Esophagus squamous epithelium (tissue), 4 donors: ENCODE data around the gene FJX1.

Source experiments
- CTCF ChIP-seq, 6 experiments: fragments of 450-650 bp in 4 of 6; fragments of 200-600 bp in 2 of 6; sonication (generic) in 2 of 6; IDR thresholded peaks; one replicate each; pipeline ENCODE4 v1.5.1; 2016 to 2019; ENCODE audit warnings: antibody characterized with exemption in 6 of 6, mild to moderate bottlenecking in 4 of 6, moderate library complexity in 4 of 6
- POLR2A ChIP-seq, 4 donors: fragments of 450-650 bp; IDR thresholded peaks; one replicate each; pipeline ENCODE4 v1.6.1; 2017; ENCODE audit warnings: antibody characterized with exemption in 4 of 4, mild to moderate bottlenecking in 4 of 4, moderate library complexity in 3 of 4

- no peak for TF ChIP-seq CTCF (IDR thresholded peaks at IDR 0.05)
- no peak for TF ChIP-seq POLR2A (IDR thresholded peaks at IDR 0.05)
Measured at GRCh38 chr11:35583843-35584242, 34.4 kb upstream of the FJX1 start.
